GM19468 (cell line): ENCODE results near the gene KLK3.

ENCODE experiments used
- ATAC-seq: cut with Tn5 transposase; IDR thresholded peaks from one replicate; pipeline ENCODE4 v1.9.1; 2021; ENCODE audit warnings: mild to moderate bottlenecking, moderate library complexity, moderate number of reproducible peaks; ENCODE audit not compliant: unreplicated experiment; ENCODE audit errors: extremely low read depth

KLK3 gene

DNA sequence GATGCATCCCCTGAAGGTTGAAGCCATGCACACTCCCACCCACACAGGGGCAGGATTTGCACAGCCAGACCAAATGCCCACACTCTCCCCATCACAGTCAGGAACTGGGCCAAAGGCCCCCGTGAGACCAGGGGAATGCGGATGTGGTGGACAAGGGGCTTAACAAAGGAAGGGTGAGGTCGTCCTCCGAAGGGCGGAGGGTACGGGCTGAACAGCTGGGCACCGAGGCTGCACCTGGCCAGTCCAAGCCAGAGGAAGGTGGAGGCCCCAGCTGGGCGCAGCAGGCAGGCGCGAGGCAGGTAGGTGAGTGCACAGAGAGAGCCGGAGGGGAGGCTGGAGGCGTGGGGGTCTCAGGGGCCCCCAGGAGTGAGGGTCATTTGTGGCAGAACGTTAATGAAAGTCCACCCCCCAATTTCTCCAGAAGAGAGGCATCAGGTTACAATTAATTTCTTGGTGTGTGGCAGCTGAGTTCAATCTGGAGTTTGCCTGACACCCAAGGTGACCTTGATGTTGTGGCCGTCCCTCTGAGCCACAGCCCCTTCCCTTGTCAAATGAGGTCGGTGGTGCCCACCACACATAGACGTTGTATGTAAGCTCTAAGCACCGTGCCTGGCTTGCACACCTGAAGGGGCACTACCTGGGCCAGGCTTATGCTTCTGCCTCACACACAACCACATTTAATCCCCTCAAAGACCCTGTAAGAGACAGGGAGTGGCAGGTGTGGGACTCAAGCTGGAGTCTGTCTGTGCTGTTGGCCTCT, 24.3 kb upstream of the KLK3 start:
- ATAC-seq = no peak

DNA sequence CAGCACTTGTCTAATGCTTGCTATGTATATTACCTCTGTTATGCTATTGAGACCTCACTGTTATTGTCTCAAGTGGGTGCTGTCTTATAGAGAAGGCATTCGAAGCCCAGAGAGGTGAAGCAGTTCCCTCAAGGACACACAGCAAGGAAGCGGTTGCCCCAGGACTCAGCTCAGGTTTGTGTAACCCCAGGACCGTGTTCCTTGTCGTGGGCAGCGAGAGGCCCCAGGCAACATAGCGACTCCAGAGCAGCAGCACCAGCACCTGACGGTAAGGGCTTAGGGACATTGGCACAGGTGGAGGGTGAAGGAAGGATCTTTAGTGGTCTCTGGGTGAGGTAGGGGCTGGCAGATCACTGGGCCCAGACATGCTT, 23.7 kb upstream of the KLK3 start:
- no peak for ATAC-seq

GRCh38 chr19:50832666-50833065, 22.0 kb upstream of the KLK3 start:
- ATAC-seq = no peak

- ATAC-seq = no peak
Observed at GRCh38 chr19:50833117-50833801, 21.5 kb upstream of the KLK3 start, which contains the start of gene KLK15. Gene KLK15, minus strand, starts transcription at chr19:50833574. Its CDS starts 2,082 bp downstream, at chr19:50831492.

GRCh38 chr19:50833802-50834167, 20.9 kb upstream of the KLK3 start:
- ATAC-seq = no peak

GRCh38 chr19:50835103-50835784, 19.5 kb upstream of the KLK3 start:
- ATAC-seq = no peak

DNA sequence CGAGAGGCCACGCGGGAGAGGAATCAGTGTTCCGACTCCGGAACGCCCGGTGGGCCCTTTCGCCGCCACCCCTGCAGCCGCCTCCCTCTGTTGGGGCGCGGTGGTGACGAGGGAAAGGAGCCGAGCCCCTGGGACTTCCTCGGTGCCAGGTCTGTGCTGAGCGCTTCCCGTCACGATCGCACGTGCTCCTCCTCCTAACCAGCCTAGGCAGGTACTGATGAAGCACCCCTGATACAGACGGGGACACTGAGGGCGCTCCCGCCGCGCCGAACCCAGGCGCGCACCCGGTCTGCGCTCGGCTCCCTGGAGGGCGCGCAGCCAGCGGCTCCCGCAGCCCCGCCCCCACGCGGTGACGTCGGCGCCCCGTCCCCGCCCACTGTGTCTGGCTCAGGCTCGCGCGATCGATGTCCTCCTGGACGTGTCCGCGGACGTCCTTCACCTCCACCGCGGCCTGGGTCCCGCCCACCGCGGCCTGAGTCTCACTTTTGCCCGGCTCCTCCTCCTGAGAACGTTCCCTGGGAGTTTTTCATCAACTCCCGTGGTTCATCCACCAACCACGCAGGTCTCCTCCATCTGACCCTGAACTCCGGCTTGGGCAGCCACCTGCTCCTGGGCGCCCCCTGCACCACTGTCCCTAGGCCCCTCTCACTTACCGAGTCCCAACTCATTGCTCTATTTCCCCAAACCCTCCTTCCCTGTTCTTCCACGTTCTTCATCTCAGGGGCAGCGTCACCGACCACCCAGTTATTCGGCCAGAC, 18.8 kb upstream of the KLK3 start:
- ATAC-seq = peak; percentile 63

DNA sequence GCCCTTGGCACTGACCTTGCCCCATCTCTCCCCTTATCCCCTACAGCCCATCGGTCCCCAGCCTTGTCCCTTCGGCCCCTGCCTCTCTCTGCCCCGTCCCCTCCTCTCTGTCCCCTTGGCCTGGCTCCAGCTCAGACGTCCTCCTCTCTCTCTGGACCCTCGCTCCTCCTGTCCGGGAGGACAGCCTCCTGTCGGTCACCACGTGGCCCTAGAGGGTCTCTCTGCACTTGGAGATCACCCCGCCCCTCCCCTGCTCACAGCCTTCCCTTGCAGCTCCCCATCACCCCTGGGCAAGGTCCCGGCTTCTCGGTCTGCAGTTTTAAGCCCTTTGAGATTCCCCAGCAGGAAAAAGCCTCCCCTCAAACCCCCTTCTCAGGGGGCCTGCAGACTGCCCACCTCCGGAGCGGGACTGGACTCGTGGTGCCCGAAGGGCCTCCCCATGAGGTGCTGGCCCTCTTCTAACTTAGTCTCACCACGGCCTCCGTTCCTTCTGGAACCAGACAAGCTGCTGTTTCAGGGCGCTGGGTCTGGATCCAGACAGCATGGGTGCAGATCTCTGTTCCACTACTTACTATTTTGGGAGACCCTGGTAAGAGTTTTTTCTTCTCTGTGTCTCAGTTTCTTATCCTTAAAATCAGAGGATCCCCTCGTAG, 18.0 kb upstream of the KLK3 start:
- no peak for ATAC-seq

- ATAC-seq = no peak
Observed at GRCh38 chr19:50837300-50837699, 17.4 kb upstream of the KLK3 start.

DNA sequence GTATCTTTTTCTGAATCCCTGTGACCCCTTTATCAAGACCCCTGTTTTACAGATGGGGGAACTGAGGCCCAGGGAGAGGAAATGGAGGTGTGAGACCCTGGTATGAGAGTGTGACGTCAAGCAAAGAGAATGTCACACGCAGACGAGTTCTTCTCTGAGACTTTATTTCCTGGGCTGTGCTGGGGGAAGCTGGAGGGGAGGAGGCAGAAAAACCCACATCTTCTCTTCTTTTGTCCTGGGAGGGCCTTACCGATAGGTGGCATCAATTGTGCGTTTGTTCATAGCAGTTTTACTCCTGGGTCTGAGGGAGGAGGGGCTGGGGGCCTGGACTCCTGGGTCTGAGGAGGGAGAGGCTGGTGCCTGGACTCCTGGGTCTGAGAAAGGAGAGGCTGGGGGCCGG, 16.5 kb upstream of the KLK3 start:
- ATAC-seq = no peak

DNA sequence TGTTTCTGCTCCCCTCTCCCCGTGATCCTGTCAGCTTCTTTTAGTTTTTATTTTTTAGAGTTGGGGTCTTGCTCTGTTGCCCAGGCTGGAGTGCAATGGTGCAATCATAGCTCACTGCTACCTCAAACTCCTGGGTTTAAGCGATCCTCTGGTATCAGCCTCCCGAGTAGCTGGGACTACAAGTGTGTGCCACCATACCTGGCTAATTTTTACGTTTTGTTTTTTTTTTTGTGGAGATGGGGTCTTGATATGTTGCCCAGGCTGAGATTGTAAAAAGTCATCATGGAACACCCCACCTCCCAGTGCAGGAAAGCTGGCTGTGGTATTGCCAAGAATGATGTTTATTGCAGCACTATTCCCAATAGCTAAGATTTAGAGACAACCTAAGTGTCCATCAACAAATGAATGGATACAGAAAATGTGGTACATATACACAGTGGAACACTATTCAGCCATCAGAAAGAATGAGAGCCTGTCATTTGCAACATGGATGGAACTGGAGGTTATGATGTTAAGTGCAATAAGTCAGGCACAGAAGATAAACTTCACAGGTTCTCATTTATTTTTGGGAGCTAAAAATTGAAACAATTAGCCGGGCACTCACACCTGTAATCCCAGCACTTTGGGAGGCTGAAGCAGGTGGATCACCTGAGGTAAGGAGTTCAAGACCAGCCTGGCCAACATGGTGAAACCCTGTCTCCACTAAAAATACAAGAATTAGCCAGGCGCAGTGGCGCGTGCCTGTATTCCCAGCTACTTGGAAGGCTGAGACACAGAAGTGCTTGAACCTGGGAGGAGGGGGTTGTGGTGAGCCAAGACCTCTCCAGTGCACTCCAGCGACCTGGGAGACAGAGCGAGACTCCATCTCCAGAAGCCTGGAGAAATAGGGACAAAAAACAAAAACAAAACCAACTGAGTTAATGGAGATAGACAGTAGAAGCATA, 14.7 kb upstream of the KLK3 start:
- ATAC-seq = no peak

DNA sequence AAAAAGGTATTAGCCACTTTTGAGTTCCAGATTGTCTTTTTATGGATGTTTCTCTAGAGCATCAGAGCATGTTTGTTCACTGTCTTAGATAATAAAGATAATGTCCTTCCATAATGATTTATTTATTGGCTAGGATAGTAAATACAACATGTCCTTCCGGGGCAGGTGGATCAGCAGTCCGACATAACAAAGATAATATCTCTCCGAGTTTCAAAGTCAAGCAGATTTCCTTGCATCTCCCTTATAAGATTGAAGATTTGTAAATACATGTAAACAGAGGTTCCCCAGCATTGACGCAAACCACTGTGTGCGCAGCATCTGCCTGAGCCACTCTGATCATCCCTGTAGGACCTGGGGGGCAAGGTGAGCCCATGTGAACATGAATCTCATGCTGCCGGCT, 12.6 kb upstream of the KLK3 start:
- ATAC-seq = no peak

DNA sequence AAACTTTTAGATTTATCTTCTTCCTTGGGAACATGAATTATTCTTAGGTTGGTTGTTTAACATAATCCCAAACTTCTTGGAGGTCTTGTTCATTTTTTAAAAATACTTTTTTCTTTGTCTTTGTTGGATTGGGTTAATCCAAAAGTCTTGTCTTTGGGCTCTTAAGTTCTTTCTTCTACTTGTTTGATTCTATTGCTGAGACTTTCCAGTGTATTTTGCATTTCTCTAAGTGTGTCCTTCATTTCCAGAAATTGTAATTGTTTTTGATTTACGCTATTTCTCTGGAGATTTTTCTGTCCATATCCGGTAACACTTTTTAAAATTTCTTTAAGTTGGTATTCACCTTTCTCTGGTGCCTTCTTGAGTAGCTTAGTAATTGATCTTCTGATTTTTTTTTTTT, 11.5 kb upstream of the KLK3 start:
- no peak for ATAC-seq

GRCh38 chr19:50843701-50844221, 11.0 kb upstream of the KLK3 start:
- no peak for ATAC-seq

- no peak for ATAC-seq
Observed at GRCh38 chr19:50844296-50844935, 10.3 kb upstream of the KLK3 start.

- no peak for ATAC-seq
Observed at GRCh38 chr19:50850738-50851137, 4.0 kb upstream of the KLK3 start.

- no peak for ATAC-seq
Observed at GRCh38 chr19:50851620-50852019, 3.1 kb upstream of the KLK3 start.

GRCh38 chr19:50857366-50857765, 2.7 kb downstream of the KLK3 start:
- ATAC-seq = no peak
